Activated effector memory CD4-positive, alpha-beta T cell treated with Interleukin-2 at 50 U/mL for 16 hours (primary cell): ENCODE measurements around the gene SPNS2.

Experiments used
- DNase-seq: peaks from one replicate; pipeline ENCODE4 v3.0.0-alpha.2; 2020

Gene SPNS2

DNA sequence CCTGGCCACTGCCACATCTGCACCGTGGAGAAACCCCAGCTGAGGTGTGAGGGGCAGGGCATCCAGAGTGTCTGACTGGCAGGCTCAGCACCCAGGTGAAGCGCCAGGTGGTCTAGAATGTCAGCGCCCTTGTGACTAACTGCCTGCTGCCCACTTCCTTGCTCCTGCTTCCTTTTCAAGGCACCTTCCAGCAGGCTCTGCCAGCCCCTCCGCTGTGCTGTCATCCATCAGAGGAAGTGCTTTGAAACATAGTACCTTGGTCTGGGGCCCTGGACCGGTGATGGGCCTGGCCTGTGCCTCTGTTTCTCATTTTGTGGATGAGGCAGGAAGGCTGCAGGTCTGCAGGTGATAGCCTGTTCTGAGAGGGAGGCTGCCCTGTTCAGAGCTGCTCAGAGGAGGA, 5.5 kb downstream of the SPNS2 start:
- no peak for DNase-seq

DNA sequence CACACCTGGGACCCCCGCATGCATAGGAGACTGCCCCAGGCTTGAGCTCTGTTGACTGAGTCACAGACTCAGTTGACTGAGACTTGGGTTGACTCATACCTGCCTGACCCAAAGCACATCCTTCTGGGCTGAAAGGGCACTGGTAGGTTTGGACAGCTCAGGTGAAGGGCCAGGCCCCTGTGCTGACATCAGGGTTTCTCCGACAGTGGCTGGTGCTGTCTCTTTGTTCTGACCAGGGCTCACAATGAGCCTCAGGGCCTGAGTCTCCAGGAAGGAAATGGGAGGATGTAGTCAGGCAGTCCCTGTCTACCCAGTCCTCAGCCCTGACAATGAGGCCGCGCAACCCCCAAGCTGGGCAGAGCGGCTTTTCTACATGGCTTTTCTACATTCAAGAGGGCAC, 6.5 kb downstream of the SPNS2 start:
- DNase-seq: no peak

DNA sequence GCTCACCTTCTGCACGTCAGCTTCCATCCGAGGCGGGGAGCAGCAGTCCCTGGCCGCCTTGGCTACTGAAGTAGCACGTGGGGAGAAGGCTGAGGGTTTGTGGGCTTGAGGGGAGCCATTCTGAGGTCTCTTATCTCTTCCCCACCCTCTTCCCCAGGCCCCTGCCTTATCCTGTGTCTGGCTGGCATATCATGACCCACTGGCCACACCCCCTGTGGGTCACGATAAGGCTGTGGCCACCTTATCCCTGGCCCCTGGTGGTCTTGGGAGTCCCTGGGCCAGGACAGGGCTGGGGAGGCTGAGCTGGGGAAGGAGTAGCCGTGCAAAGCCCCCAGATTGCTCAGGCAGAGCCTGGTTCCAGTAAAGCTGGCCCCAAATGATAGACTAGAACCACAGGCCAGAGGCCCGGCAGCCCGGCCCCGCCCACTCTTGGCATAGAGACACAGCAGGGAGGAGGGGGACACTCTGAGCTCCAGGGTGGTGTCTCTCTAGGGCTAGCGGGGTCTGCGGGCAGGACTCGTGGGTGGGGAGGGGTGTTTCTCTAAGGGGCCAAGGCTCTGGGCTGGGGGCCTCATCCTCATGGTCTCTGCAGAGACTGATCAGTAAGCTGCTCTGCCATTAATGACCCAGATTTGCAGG, 7.6 kb downstream of the SPNS2 start:
- DNase-seq: no peak

DNA sequence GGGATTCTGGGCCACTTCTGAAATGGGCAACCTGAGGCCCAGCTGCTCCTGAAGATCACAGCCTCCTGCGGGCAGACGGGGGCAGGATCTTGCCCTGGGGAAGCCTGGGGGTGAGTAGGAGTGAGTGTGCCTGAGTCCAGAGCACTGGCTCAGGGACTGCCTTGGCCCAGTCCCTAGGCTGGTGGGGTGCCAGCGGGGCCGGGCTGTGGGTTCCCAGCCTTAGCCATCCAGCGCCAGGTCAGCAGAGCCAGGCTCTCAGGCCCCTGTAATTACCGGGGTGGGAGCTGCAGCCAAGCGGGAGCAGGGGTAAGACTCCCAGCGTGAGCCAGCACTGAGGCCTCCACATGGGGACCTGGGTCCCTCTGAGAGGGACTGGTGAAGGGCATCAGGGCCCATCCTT, 8.2 kb downstream of the SPNS2 start:
- no peak for DNase-seq

DNA sequence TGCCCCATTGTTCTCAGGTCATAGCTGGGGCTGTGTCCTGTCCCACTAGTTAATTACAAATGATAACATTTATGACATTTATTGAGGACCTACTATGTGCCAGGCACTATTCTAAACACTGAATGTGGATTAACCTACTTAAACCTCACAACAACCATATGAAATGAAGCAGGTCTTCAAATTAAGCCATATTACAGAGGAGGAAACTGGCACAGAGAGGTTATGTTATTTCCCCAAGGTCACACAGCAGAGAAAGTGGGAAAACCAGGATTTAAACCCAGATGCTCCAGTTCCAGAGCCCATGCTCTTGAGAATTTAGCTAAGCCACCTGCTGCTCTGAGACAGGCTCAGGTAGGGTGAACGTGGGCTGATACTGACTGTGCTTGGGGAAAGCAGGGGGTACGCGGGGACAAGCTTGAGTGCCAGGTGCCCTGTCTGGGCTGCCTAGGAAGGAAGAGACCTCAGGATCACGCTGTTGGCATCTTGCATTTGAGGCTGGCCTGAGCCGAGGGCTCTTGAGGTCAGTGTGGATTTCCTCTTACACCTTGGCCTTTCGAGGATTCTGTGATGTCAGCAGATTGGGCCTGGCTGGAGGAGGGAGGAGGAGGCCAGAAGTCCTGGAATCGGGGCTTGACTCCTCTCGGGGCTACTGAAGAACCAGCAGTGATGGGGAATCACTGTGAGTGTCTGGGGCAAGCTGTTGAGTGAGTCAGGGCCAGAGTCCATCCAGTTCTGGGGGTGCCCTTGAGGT, 8.9 kb downstream of the SPNS2 start:
- no peak for DNase-seq

DNA sequence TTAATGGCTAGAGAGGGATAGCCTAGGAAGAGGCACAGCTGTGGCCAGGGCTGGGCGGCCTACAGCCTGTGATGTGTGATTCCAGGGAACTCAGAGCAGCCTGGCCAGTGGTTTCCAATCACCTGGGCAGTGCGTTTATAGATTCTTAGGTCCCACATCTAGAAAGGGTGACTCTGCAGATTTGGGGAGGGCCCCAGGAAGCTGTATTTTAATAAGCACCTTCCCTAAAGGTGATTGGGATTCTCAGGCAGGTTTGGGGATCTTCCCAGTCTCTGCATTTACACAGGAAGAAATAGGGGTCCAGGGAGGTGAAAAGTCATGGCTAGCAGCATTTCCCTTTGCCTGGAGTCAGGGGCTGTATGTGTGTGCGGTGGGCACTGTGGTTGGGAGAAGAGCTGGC, 9.5 kb downstream of the SPNS2 start:
- no peak for DNase-seq

DNA sequence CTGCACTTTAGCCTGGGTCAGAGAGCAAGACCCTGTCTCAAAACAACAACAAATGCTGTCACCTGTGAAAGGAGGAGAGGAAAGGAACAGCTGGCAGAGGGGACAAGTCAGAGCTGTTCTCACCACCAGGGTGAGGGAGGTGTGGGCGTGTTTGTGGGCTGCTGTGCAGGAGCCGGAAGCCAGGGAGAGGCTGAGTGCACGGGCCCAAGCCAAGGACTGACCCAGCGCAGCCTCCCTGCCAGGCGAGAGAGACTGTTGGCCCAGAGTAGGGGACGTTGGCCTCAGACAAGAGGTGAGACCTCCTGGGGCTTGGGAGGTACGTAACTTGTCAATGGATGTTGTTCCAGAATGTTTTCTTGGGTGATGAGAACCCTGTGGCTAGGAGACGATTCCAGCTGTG, 10.7 kb downstream of the SPNS2 start:
- no peak for DNase-seq

DNA sequence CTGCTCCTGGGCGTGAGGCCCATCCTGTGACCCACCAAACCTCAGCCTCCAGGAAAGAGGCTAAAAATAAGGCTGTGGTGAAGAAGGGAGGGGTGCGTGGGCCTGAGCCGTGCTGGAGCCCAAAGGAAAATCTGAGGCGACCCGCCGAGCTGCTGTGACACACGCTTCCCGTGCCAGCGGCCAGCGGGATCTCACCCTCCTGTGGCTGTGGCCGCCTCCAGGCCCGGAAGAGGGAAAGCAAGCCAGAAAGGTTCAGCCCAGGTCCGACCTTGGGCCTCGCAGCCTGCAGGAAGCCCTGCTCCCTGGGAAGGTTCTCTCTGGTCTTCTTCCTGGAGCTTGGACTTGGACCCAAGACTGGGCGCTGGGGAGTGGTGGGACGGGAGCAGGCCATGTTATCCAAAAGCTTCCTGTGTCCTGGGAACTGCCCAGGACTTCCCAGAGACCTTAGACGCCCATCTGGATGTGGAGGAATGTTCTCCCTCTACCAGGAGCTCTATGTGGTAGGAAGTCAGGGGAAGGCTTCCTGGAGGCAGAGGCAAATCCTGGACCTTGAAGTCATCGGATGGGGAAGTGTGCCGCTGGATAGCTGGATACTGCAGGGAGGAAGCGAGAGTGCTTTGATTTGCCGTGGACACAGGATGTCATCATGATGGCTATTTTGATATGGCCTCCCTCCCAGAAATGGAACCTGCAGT, 11.4 kb downstream of the SPNS2 start:
- DNase-seq: no peak

DNA sequence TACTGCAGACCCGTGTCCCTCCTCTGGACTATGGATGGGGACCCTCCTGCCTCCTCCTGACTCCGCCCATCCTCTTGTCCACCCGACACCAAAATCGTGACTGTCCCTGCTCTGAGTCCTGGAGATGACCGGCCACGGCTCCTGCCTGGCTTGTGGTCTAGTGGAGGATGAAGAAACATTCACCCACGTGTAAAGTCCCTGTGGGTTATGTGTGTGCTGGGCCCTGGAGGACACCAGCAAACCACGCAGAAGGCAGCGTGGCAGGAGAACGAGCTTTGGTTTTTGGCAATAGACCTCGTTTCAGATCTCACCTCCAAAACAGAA, 11.9 kb downstream of the SPNS2 start:
- DNase-seq: no peak

DNA sequence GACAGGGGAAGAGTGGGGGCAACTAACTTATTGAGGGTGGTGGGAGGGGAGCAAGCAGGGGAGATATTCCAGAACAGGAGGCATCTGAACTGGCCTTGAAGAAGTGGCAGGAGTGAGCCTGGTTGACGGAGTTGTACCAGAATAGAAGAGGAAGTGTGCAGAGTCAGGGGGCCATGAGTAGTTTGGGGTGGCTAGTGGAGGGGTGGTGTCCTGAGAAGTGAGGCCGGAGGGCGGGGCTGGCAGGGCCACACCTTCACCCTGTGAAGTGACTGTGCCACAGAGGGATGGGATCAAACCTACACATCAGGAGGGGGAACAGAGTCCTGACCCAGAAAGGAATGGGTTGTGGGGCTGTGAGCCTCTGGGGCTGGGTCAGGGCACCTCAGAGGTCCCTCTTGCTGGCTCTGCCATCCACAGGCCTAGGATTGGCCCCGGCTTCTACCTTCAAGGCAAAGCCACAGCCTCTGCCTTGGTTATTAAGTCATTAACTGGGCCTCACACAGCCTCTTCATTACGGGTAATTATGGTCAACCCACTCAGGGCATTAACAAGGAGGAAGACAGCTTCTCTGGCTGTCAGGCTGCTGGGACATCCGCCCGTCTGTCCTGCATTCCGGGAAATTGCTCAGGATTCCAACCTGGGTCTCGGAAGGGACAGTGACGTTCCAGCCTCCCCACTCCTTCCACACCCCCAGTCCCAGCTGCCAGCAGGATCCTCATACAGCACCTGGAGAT, 12.7 kb downstream of the SPNS2 start:
- no peak for DNase-seq

DNA sequence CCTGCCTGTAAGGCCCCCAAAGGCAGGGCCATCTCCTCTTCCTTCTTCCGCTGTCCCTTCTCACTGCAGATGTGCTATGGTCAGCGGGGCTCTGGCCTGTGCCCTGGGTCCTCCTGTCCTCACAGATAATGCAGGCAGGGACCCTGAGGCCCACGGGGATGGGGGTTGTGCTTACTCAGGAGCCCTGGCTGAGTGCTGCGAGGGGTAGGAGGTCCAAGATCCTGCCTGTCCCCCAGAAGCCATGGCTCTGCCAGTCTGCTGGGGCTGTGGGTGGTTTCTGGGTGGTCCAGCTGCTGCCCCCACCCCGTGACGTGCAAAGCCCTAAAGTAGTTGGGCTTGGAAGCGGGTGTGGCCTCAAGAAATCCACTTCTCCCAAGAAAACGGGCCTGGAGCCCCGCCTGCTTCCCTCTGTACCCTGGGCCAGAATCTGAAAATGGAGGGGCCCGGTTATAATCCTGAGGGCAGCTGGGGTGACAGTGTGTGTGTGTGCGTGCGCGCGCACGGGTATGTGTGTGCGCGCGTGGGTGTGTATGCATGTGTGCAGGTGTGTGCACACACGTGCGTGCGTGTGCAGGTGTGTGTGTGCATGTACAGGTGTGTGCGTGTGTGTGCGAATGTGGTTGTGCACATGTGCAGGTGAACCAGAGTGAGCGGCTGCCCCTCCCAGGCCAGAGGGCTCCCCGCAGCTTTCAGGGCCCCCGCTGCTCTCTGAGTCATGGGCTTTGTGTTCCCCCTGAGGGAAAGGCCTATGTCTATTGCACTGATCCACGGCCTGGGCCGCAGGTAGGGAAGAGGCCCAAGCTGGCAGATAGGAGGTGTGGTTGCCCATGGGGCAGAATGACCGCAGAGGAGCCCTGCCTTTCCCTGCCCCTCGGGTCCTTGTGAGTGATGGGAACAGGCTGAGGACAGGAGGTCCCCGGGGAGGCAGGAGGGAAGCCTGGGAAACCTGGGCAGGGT, 13.8 kb downstream of the SPNS2 start:
- no peak for DNase-seq

DNA sequence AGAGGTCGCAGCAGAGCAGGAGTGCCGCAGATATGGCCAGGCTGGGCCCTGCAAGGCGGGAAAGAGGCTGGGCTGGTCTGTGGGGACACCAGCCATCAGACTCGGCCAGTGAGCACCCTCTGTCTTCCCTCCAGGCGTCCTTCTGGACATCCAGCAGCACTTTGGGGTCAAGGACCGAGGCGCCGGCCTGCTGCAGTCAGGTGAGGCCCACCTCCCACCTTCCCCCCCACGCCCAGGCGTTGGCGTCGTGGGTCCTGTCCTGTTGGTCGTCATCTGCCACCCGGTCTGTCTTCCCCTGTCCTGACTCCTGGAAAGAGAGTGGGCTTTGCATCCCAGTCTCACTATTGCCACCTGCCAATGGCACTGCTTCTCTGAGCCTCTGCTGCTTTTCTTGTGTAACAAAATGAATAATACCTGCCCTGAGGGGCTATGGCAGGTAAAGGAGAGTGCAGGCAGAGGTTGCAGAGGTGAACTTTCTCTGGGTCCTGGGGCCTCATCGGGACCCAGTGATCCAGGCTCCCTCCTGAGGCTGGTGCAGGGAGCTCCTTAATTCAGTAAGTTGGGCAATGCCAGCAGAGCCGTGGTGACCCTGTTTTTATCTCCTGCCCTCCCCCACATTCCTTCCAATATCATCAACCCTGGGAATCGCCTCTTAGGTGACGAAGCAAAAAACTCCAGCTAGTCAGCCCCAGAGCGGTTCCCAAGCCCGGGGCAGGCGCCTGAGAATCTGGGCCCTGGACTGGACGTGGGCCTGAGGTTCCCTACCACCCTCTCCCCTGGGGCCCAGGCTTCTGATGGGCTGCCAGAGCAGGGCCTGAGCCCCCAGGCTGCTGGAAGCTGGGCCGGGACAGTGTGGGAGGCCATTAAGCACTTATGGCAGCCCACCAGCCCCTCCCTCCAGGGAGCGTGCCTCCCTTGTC, 14.7 kb downstream of the SPNS2 start:
- DNase-seq: no peak

DNA sequence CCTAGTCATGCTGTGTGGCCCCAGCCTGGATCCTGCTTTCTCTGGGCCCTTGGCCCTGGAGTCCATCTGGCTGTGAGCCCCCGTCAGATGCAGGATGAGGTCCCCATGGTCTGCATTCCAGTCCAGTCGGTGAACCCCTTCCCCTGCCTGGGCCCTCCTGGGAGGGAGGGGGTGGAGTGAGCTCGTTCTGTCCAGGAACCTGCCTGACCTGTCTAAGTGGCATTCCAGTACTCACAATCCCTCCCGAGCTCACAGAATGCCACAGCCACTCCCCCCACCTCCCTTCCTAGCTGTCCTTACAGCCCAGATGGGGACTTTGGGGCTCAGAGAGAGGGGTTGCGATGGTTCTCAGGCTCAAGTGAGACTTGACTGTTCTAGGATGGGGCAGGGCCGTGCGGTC, 15.5 kb downstream of the SPNS2 start:
- DNase-seq: no peak

DNA sequence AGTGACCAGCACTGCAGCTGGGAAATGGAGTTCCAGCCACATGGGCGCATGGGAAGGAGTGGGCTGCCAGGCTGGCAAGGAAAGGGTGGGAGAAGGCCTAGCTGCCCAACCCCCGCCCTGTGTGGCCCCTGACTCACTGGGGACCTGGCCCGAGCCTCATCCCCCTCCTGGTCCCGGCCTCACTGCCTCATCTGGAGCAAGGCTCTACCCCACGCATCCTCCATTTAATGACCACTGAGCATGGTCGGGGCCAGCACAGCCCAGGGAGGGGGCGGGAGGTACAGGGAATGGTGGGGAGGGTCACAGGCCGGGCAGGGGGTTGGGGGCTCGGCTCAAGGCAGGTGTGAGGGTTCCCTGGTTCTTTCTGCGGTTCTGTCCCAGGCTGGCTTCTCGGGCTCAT, 16.1 kb downstream of the SPNS2 start:
- no peak for DNase-seq

DNA sequence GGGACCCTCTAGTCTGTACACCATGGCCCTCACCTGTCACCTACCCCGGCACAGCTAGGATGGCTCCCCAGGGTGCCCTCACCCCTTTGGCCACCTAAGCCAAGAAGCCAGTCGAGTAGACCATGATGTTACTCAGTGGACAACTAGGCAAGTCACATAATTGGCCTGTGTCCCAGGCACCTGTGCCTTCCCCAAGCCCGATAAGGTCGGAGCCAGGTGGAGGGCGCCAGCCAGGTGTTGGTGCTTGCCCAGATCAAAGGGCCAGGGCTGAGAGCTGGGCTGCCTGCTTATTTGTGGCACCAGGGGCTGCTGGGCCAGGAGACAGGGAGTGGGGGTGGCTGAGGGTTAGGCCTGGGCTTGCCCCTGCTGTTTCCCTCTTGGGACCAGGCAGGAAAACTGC, 16.8 kb downstream of the SPNS2 start:
- DNase-seq: no peak

DNA sequence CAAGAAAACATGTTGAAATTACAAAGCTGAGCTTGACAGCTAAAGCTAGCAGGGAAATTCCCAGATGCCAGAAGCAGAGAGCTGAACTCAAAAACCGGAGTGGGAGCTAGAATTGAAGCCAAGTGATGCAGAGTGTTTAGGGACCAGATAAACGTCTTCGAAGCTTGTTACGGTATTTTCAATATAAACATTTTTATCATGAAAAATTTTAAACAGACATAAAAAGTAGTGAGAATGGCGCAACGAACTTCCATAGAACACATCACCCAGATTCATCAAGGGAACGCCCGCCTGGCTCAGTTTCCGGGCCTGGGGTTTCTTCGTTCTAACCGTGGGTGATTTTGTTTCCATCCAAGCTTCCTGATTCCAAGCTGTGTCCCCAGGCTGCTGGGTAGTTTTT, 18.1 kb downstream of the SPNS2 start:
- DNase-seq: no peak

DNA sequence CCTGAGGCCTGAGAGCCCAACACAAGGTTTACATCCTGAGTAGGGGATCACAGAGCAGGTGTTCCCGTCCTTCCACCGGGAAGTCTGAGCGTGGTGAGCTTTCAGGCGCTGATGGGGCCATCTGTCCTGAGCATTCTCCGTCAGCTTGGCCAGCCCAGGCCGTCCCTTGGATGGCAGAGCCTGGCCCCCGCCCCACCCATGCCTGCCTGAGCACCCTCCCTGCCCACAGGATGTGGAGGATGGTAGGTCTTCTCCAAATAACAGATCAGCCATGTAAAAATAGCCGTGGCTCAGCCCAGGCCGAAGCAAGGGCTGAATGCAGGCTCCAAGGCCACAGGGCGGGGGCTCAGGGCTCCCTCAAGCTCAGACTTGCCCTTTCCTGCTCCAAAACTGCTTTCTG, 20.2 kb downstream of the SPNS2 start:
- no peak for DNase-seq

DNA sequence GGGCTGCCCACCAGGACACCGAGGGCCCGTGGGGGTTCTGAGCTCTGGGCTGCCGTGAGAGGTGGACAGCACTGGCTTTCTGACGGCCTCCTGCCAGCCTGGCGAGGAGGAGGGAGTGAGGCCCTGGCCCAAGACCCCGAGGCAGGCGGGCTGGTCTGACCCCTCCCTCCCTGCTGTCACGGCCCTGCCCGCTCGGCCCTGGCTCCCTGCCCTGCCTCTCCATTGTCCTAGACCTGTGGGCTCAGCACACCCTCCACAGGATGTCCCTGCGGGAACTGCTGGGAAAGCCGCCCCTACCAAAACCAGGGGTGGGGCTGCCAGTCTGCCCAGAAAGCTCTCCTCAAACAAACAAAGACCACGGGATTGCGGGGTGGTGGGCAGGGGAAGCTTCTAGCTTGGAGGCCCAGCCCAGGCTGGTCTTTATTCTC, 20.7 kb downstream of the SPNS2 start:
- no peak for DNase-seq

DNA sequence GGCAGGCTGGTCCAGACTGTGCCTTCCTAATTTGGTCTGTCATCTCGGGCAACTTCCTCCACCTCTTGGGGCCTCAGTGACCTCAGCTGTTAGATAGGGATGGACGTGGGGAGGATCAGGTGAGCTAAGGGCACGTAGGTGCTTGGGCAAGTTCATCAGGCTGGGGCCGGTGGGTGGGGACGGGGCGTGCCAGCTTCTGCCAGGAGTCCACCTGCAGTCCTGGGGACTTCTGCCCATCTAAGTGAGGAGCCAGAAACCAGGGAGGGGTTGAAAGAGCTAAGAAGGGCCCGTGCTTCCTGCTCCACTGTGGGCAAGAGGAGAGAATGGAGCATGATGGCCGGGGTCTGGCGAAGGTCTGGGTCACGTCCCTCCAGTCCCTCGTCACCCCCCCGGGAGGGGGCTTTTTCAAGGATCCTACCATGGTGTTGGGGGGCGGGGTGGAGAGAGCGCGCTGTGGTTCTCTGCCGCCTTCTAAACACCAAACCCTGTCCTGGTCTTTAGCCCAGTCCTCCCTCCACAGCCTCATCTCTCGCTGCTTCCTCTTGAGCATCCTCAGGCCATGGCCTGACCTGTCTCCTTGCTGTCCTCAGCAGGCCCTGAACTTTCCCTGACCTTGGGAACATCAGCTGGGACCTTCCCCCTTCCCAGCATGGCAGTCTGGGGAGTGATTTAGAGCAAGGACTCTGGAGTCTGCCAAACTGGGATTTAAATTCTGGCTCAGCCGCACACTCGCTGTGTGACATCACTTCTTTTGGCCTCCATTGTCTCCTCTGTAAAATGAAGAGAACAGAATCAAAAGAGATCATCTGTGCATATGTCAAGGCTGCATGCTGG, 21.6 kb downstream of the SPNS2 start:
- no peak for DNase-seq

DNA sequence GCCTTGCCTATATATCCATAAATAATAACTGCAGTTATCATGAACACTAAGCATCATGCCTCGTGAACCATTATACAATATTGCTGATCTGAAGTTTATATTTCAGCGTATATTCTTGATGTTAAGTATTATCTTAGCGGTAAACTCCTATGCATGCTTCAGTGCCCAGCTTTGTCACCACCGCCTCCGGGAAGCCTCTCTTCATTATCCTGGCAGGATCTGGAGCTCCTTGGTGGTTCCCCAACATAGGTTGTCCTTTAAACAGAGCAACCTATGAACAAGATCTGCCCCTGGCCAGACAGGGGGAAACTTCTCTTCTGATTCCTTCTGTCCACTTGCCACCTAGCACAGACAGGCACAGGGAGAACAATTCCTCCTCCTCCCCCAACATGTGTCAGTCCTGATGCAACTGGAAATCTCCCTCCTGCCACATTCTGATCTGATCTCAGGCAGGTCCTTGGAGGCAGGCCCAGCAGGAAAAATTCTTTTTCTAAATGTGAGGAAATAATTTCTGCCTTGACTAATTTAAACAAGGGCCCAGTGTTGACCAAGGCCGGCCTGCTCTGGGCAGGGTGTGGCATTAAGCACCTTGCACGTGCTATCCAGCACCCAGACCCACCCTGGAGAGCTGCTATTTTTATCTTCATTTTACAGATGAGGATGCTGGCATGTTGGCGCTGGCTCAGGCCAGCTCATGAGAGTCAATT, 22.4 kb downstream of the SPNS2 start:
- no peak for DNase-seq
